SH-SY5Y (cell line): Measurements from ENCODE around the gene RAB27A.

Source experiments
- GATA2 ChIP-seq: IDR thresholded peaks from 2 replicates; pipeline ENCODE4 v1.6.1; 2011; ENCODE audit warnings: mild to moderate bottlenecking, low read depth, low read length
- GATA3 ChIP-seq: IDR thresholded peaks from 2 replicates; pipeline ENCODE4 v1.6.1; 2011; ENCODE audit warnings: low read depth, mild to moderate bottlenecking, low read length, moderate library complexity

GRCh38 chr15:55170361-55170760, 119.3 kb downstream of the RAB27A start:
- no peak for TF ChIP-seq GATA2
- no peak for TF ChIP-seq GATA3
